ENCODE measurements around the gene TEX101.
A peak's percentile ranks its signal among the peaks of the same experiment; 100 is the strongest.
"Not testable (repeated sequence)": the region's sequence is repeated elsewhere in the genome, so short reads cannot be mapped to it uniquely, and the experiment has no call there.

The TEX101 gene, protein sequence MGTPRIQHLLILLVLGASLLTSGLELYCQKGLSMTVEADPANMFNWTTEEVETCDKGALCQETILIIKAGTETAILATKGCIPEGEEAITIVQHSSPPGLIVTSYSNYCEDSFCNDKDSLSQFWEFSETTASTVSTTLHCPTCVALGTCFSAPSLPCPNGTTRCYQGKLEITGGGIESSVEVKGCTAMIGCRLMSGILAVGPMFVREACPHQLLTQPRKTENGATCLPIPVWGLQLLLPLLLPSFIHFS
- 0 reads per million in 9 experiments for total RNA-seq

DNA sequence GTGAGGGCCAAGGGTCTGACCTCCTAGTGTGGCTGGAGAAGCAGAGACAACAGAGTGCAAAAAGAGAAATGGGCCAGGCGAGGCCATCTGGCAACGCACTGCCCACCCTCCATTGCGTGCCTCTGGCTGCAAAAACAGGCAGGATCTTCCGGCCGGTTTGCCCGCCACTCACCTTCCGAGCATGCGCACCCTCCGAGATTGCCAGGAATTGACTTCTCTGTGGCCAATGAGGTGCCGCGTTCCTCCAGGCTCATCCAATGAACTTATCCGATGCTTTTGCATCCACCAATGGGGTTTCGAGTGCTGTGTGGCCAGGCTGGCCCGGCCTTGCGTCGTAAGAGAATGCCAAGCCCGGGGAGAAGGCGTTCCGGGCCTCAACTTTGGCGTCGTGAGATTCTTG, at the start of gene TEX101:
Gene TEX101 (plus strand): TSS at position 337 of the 400 bp plus-strand sequence. CDS start 1,030 bp downstream, outside the sequence.
- Mint-ChIP-seq H3K4me3 (no peak within 1 kb of the TSS), H3K27ac (no peak within 1 kb of the TSS), H3K27me3 (peaks cover 24 to 41% of the 10 kb centered on the region in 2 donors), H3K4me1 (ENCODE audit: low read depth in 2 of 2) (peaks cover 0 to 1% of the 10 kb centered on the region in 2 donors), H3K9me3 (no peaks in the 10 kb centered on the region), H3K36me3 (ENCODE audit: insufficient read depth) (no peaks in the 10 kb centered on the region)
- DNase-seq (no peak), ATAC-seq (replicated peaks) (no peak)

DNA sequence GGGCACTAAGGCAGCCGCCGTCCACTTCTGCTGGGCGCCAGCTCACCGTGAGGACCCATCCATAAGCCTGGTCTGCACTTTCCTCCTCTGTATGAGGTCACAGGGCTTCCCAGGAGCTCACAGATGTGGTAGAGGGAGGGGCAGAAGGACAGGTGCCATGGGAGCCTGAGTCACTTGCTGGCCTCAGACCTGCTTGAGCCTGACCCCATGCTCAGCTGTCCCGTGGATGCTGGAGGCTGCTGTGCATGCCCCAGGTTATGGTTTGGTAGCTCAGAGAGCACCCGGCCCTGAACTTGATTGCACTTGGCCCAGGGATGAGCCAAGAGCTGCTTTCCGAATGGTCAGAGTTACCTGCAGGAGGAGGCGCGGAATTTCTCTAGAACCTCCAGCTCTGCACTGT, 49.0 kb upstream of the TEX101 start:
- not testable (repeated sequence) for H3K36me3 Mint-ChIP-seq (ENCODE audit: insufficient read depth); DNase-seq; H3K27ac Mint-ChIP-seq; H3K4me3 Mint-ChIP-seq; H3K9me3 Mint-ChIP-seq; ATAC-seq (replicated peaks); H3K4me1 Mint-ChIP-seq (ENCODE audit: low read depth in 2 of 2)
- H3K27me3 Mint-ChIP-seq, result peaks cover 21 to 24% of the 10 kb centered on the region in 2 donors

DNA sequence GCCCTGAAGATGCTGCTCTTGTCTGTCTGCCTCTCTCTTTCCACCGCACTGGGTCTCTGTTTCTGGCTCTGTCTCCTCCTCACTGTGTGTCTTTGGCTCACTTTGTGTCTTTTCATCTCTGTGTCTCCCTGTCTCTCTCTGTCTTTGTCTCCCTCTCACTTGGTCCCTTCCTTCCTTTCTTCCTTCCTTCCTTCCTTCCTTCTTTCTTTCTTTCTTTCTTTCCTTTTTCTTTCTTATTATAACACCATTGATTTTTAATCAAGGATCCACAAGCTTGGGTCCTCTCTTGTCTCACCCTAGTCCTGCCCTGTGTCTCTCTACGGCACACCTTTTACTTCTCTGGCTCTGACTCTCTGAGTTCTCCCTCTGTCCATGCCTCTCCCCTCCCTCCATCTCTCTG, 46.9 kb upstream of the TEX101 start:
- ATAC-seq (replicated peaks) (no peak), DNase-seq (no peak)
- no peaks in the 10 kb centered on the region for H3K36me3 Mint-ChIP-seq (ENCODE audit: insufficient read depth)
- peaks cover 21 to 35% of the 10 kb centered on the region in 2 donors for H3K27me3 Mint-ChIP-seq
- no peaks in the 10 kb centered on the region for H3K4me1 Mint-ChIP-seq (ENCODE audit: low read depth in 2 of 2)
- H3K9me3 Mint-ChIP-seq, result no peaks in the 10 kb centered on the region
- no peak overlapping the region for H3K27ac Mint-ChIP-seq
- no peak overlapping the region for H3K4me3 Mint-ChIP-seq

DNA sequence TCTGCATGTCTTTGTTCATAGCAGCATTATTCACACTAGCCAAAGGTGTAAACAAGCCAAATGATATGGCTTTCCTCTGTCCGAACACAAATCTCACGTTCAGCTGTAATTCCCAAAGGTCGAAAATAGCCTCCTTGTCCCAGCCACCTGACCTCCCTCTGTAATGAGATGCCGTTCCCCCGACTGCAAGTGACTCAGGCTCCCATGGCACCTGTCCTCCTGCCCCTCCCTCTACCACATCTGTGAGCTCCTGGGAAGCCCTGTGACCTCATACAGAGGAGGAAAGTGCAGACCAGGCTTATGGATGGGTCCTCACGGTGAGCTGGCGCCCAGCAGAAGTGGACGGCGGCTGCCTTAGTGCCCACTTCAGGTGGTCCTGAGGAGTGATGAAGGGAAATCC, 45.8 kb upstream of the TEX101 start:
- ATAC-seq (replicated peaks); DNase-seq: not testable (repeated sequence)

DNA sequence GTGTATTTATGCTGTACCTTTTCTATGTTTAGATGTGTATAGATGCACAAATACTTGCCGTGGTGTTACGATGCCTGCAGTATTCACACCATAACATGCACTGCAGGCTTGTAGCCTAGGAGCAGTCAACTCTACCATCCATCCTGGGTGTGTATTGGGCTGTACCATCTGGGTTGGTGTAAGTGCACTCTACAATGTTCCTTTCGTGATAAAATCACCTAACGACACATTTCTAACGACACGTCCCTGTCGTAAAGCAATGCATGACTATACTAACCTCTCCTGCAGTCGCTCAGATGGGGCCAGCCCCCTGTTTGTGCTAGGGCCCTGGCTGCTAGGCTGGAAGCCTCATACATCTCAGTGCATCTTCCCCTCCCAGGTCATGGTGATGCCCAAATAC, 42.8 kb upstream of the TEX101 start:
- H3K4me3 Mint-ChIP-seq, result no peak overlapping the region
- no peak for ATAC-seq (replicated peaks)
- no peaks in the 10 kb centered on the region for H3K9me3 Mint-ChIP-seq
- H3K36me3 Mint-ChIP-seq (ENCODE audit: insufficient read depth), result no peaks in the 10 kb centered on the region
- no peak for DNase-seq
- no peak overlapping the region for H3K27ac Mint-ChIP-seq
- peaks cover 16 to 33% of the 10 kb centered on the region in 2 donors for H3K27me3 Mint-ChIP-seq
- no peaks in the 10 kb centered on the region for H3K4me1 Mint-ChIP-seq (ENCODE audit: low read depth in 2 of 2)

More for the DNA sequence above, 45.8 kb upstream of the TEX101 start:
- H3K9me3 Mint-ChIP-seq; H3K4me3 Mint-ChIP-seq; H3K36me3 Mint-ChIP-seq (ENCODE audit: insufficient read depth); H3K4me1 Mint-ChIP-seq (ENCODE audit: low read depth in 2 of 2); H3K27ac Mint-ChIP-seq: not testable (repeated sequence)
- peaks cover 16 to 27% of the 10 kb centered on the region in 2 donors for H3K27me3 Mint-ChIP-seq

DNA sequence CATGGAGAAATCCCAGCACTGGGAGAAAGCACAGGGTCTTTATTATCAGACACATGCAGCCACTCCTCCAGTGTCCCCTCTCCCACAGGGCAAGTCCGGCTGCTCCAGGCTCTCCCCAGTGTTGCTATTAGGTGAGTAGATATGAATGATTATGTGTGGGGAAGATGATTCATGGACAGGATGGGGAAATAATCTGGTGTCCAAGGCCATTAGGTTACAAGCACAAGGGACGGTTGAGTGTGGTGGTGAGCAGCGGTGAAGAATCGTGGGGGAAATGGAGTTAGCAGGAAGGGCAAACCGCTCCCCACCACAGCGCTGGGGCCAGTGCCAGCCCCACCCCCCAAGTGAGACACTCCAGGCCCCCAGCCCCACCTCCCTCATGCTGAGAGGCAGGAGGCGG, 42.2 kb upstream of the TEX101 start:
- DNase-seq (no peak), ATAC-seq (replicated peaks) (no peak)
- Mint-ChIP-seq H3K27ac (no peak overlapping the region), H3K4me3 (no peak overlapping the region), H3K36me3 (ENCODE audit: insufficient read depth) (no peaks in the 10 kb centered on the region), H3K27me3 (peaks cover 16 to 33% of the 10 kb centered on the region in 2 donors), H3K9me3 (no peaks in the 10 kb centered on the region), H3K4me1 (ENCODE audit: low read depth in 2 of 2) (no peaks in the 10 kb centered on the region)

DNA sequence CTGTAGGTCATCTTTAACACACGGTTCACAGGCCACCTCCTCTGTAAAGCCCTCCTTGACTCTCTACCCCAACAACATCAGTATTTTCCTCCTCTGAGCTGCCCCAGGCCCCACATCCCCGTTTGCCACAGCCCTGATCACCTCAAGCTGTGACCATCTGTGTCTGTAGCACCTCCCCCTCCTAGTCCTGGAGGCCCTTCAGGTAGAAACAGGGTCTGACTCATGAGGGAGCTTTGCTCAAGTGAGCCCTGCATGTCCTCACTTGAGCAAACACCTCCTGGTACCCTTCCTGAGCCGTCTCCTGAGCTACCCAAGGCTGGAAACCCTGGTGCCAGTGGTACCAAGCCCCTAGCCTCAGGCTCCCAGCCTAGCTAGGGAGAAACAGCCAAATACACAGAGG, 37.1 kb upstream of the TEX101 start:
- not testable (repeated sequence) for H3K9me3 Mint-ChIP-seq; H3K36me3 Mint-ChIP-seq (ENCODE audit: insufficient read depth); H3K4me3 Mint-ChIP-seq; H3K4me1 Mint-ChIP-seq (ENCODE audit: low read depth in 2 of 2); ATAC-seq (replicated peaks); H3K27ac Mint-ChIP-seq; DNase-seq
- peaks cover 17 to 42% of the 10 kb centered on the region in 2 donors for H3K27me3 Mint-ChIP-seq

DNA sequence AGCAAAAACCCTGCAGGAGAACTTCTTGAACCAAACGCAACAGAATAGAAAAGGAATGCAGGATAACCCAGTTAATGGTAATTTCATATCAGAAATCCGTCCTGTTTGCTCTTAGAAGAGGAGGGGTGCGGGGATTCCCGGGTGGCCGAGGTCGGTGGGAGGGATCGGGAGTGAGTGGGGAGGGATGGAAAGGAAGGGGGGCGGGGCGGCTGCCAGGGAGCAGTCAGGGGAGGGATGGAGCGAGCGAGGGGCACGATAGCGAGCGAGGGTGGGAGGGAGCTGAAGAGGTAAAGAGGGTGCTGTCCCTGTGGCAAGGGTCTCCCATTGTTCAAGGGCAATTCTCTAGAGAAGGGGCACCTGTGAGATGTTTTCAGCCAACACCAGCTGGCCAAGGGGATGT, 34.7 kb upstream of the TEX101 start:
- no peaks in the 10 kb centered on the region for H3K9me3 Mint-ChIP-seq
- no peaks in the 10 kb centered on the region for H3K4me1 Mint-ChIP-seq (ENCODE audit: low read depth in 2 of 2)
- ATAC-seq (replicated peaks) (no peak), DNase-seq (no peak)
- H3K27ac Mint-ChIP-seq, result no peak overlapping the region
- no peaks in the 10 kb centered on the region for H3K36me3 Mint-ChIP-seq (ENCODE audit: insufficient read depth)
- H3K4me3 Mint-ChIP-seq, result no peak overlapping the region
- H3K27me3 Mint-ChIP-seq, result peaks cover 16 to 44% of the 10 kb centered on the region in 2 donors

DNA sequence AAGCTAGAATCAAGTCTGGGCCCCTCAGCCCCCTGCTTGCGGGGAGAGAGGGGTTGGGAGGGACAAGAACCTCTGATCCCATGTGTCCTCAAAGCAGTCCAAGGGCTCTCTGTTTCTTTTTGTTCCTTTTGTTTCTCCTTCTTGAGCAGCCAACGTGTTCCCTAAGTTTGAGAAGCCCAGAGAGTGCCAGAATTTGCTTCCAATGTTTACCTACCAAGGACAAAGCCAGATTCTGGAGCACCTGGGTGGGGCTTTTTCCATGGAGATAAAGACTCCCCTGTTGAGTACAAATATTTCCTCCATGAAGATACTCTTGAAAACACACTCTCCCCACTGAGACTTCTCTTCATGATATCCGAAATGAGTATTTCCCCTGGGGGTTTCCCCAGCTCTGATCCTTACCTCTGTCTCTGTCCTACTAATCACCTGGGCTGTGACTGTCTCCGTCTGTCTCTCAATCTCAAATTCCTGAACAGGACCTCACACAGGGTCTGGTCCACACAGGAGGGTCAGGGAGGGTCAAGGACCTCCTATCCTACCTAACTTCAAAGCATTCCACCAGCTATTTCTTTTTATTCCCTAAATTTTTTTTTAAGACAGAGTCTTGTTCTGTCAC, 33.8 kb upstream of the TEX101 start:
- Mint-ChIP-seq H3K27me3 (peaks cover 16 to 44% of the 10 kb centered on the region in 2 donors), H3K9me3 (no peaks in the 10 kb centered on the region), H3K36me3 (ENCODE audit: insufficient read depth) (no peaks in the 10 kb centered on the region), H3K4me3 (no peak overlapping the region), H3K4me1 (ENCODE audit: low read depth in 2 of 2) (no peaks in the 10 kb centered on the region), H3K27ac (peak overlapping the region in 1 of 2 donors; percentile 33)
- DNase-seq, result no peak
- ATAC-seq (replicated peaks), result no peak

DNA sequence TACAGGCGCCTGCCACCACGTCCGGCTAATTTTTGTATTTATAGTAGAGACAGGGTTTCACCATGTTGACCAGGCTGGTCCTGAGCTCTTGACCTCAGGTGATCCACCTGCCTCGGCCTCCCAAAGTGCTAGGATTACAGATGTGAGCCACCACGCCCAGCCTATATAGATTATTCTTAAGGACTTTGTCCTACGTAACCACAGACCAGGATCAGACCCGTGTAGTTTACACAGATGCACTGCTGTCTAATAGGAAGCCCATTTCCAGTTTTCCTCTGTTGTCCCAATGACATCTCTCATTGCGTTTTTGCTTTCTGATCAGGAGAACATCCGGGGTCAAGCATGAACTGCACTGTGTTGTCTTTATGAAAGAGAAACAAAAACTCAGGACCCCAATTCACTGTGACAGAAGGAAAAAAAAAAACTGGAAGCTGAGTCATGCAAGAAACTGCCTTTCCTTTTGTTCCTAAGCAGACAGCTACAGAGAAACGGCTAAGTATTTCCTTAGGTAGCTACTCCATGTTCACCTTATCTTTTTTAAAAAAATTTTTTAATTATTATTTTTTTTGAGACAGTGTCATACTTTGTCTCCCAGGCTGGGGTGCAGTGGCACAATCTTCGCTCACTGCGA, 32.0 kb upstream of the TEX101 start:
- ATAC-seq (replicated peaks), result not testable (repeated sequence)

DNA sequence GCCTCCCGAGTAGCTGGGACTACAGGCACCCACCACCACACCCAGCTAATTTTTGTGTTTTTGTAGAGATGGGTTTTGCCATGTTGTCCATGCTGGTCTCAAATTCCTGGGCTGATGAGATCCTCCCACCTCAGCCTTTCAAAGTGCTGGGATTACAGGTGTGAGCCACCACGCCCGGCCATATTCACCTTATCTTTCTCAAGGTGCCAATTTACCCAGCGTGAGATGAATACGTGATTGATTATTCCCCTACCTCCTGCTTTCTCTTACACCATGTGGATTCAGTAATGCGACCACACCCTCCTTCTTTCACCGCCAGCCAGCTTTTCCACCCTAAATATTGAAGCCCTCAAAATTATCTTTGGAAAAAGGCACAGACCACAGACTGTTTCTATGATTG, 31.4 kb upstream of the TEX101 start:
- not testable (repeated sequence) for H3K4me1 Mint-ChIP-seq (ENCODE audit: low read depth in 2 of 2); H3K4me3 Mint-ChIP-seq; H3K36me3 Mint-ChIP-seq (ENCODE audit: insufficient read depth); DNase-seq; H3K27ac Mint-ChIP-seq; ATAC-seq (replicated peaks); H3K9me3 Mint-ChIP-seq
- peaks cover 23 to 37% of the 10 kb centered on the region in 2 donors for H3K27me3 Mint-ChIP-seq

More for the DNA sequence above, 32.0 kb upstream of the TEX101 start:
- not testable (repeated sequence) for H3K36me3 Mint-ChIP-seq (ENCODE audit: insufficient read depth); H3K9me3 Mint-ChIP-seq; H3K27ac Mint-ChIP-seq; H3K4me1 Mint-ChIP-seq (ENCODE audit: low read depth in 2 of 2); DNase-seq; H3K4me3 Mint-ChIP-seq
- H3K27me3 Mint-ChIP-seq, result peaks cover 18 to 37% of the 10 kb centered on the region in 2 donors

DNA sequence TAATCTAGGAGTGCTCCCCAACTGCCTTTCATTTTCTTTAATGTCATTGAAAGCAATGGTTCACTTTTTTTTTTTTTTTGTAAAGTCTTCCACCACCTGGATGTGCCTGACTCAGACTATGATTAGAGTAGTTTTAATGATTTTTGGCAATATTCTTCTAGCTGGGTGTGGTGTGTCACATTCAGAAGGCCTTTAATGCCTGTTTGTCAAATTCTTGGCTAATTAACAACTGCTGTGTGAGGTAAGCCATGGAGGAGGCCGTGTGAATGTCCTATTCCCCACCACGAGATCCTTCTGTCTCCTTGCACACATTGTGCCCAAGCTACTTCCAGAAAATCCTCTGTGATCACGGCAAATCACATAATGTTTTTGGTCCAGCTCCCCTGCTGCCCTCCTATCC, 30.9 kb upstream of the TEX101 start:
- not testable (repeated sequence) for ATAC-seq (replicated peaks); DNase-seq; H3K4me1 Mint-ChIP-seq (ENCODE audit: low read depth in 2 of 2); H3K27ac Mint-ChIP-seq; H3K4me3 Mint-ChIP-seq; H3K9me3 Mint-ChIP-seq; H3K36me3 Mint-ChIP-seq (ENCODE audit: insufficient read depth)
- H3K27me3 Mint-ChIP-seq, result peaks cover 23 to 35% of the 10 kb centered on the region in 2 donors

DNA sequence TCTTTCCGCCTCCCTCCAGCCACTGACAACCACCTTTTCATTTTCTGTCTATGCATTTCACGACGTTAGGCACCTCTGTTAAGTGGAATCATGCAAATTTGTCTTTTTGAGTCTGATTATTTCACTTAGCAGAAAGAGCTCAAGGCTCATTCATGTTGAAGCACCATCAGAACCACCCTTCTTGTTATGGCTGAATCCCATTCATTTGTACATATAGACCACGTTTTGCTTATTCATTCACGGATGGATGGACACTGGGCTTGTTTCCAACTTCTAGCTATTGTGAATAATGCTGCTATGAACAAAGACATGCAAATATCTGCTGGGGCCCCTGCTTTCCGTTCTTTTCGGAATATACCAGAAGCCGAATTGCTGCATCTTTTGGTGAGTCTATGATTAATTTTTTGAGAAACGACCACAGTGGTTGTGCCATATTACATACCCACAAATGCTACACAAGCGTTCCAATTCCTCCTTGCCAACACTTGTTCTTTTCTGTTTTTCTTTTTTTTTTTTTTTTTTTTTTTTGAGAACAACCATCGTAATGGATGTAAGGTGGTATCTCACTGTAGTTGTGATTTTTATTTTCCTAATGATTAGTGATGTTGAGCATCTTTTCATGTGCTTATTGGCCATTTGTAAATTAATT, 23.7 kb upstream of the TEX101 start:
- DNase-seq; ATAC-seq (replicated peaks); H3K36me3 Mint-ChIP-seq (ENCODE audit: insufficient read depth); H3K27ac Mint-ChIP-seq; H3K4me1 Mint-ChIP-seq (ENCODE audit: low read depth in 2 of 2); H3K4me3 Mint-ChIP-seq; H3K9me3 Mint-ChIP-seq: not testable (repeated sequence)
- H3K27me3 Mint-ChIP-seq, result peaks cover 41 to 46% of the 10 kb centered on the region in 2 donors
